SK-N-DZ (cell line): ENCODE results near the gene CHIA.
"Not testable (repeated sequence)": the region's sequence is repeated elsewhere in the genome, so short reads cannot be mapped to it uniquely, and the experiment has no call there.

Experiments
- DNase-seq: peaks from one replicate; pipeline ENCODE4 v3.0.0-alpha.2; 2015; ENCODE audit warnings: low spot score

The CHIA gene

GRCh38 chr1:111285879-111286278 is 4.8 kb upstream of the CHIA start:
- DNase-seq: no peak

- no peak for DNase-seq
Observed at GRCh38 chr1:111286912-111287311, 3.7 kb upstream of the CHIA start.

GRCh38 chr1:111289371-111289770 is 1.3 kb upstream of the CHIA start:
- no peak for DNase-seq

GRCh38 chr1:111290104-111290503 is 547 bp upstream of the CHIA start:
- DNase-seq: no peak

GRCh38 chr1:111294390-111294789 is 3.7 kb downstream of the CHIA start:
- no peak for DNase-seq

GRCh38 chr1:111302374-111302773 is 11.7 kb downstream of the CHIA start:
- no peak for DNase-seq

GRCh38 chr1:111309690-111310089 is 19.0 kb downstream of the CHIA start:
- DNase-seq: no peak

- DNase-seq: no peak
Observed at GRCh38 chr1:111318523-111318922, 27.9 kb downstream of the CHIA start.

- DNase-seq: no peak
Observed at GRCh38 chr1:111320066-111320879, 29.6 kb downstream of the CHIA start.

GRCh38 chr1:111323231-111323630 is 32.6 kb downstream of the CHIA start:
- DNase-seq: no peak

- DNase-seq: no peak
Observed at GRCh38 chr1:111332190-111332589, 41.5 kb downstream of the CHIA start.

- no peak for DNase-seq
Observed at GRCh38 chr1:111334169-111334568, 43.5 kb downstream of the CHIA start.

GRCh38 chr1:111335214-111335877 is 44.7 kb downstream of the CHIA start:
- not testable (repeated sequence) for DNase-seq

GRCh38 chr1:111338849-111339248 is 48.2 kb downstream of the CHIA start:
- DNase-seq: not testable (repeated sequence)

GRCh38 chr1:111346089-111346885 is 55.6 kb downstream of the CHIA start:
- peak; percentile 80 for DNase-seq

- DNase-seq: no peak
Observed at GRCh38 chr1:111347026-111347425, 56.4 kb downstream of the CHIA start.

GRCh38 chr1:111351700-111352099 is 61.0 kb downstream of the CHIA start:
- DNase-seq: no peak

GRCh38 chr1:111354584-111354983 is 63.9 kb downstream of the CHIA start:
- no peak for DNase-seq

GRCh38 chr1:111358964-111359363 is 68.3 kb downstream of the CHIA start:
- DNase-seq: no peak

GRCh38 chr1:111359376-111359775 is 68.7 kb downstream of the CHIA start:
- DNase-seq: no peak

GRCh38 chr1:111360257-111360656 is 69.6 kb downstream of the CHIA start:
- DNase-seq: not testable (repeated sequence)

GRCh38 chr1:111361761-111362160 is 71.1 kb downstream of the CHIA start:
- no peak for DNase-seq
